GM12872 (cell line): ENCODE measurements around the gene PRTFDC1.

Source experiments
- TF ChIP-seq, protein P1 (sequence below): IDR thresholded peaks from 3 replicates; pipeline ENCODE4 v1.5.1; 2011; ENCODE audit warnings: low read depth, mild to moderate bottlenecking, low read length, moderate library complexity; ENCODE audit not compliant: insufficient read depth

PRTFDC1 gene

DNA sequence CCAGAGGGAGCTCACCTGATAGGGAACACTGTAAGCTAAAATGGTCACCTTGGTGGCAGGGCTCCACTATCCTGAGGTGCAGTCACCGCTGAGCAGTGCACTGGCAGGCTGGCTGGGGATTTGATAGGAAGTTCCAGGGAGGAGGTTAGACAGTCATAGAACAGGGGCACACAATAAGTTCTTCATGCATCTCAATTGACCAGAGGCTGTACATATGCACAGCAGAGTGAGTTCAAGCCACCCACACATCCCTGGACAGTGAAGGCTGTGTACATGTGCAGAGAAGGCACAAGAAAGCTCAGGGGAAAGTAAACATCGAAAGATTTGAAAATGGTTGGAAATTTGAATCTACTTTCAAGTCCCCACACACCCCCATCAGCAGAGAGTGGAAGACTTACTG, 13.9 kb downstream of the PRTFDC1 start:
- TF ChIP-seq, protein P1, sequence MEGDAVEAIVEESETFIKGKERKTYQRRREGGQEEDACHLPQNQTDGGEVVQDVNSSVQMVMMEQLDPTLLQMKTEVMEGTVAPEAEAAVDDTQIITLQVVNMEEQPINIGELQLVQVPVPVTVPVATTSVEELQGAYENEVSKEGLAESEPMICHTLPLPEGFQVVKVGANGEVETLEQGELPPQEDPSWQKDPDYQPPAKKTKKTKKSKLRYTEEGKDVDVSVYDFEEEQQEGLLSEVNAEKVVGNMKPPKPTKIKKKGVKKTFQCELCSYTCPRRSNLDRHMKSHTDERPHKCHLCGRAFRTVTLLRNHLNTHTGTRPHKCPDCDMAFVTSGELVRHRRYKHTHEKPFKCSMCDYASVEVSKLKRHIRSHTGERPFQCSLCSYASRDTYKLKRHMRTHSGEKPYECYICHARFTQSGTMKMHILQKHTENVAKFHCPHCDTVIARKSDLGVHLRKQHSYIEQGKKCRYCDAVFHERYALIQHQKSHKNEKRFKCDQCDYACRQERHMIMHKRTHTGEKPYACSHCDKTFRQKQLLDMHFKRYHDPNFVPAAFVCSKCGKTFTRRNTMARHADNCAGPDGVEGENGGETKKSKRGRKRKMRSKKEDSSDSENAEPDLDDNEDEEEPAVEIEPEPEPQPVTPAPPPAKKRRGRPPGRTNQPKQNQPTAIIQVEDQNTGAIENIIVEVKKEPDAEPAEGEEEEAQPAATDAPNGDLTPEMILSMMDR, result no peak

DNA sequence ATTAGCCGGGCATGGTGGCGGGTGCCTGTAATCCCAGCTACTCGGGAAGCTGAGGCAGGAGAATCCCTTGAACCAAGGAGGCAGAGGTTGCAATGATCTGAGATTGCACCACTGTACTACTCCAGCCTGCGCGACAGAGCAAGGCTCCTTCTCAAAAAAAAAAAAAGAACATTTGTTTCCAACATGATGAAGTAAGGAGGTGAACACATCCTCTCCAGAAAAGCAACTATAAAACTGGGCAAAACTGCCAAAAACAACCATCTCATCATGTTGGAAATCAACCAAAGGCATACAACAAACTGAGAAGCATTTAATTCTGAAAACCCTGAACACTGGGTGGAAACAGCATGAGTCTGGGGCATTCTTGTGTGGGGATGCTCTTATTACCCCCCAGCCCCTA, 14.3 kb downstream of the PRTFDC1 start:
- TF ChIP-seq, protein P1, result no peak

DNA sequence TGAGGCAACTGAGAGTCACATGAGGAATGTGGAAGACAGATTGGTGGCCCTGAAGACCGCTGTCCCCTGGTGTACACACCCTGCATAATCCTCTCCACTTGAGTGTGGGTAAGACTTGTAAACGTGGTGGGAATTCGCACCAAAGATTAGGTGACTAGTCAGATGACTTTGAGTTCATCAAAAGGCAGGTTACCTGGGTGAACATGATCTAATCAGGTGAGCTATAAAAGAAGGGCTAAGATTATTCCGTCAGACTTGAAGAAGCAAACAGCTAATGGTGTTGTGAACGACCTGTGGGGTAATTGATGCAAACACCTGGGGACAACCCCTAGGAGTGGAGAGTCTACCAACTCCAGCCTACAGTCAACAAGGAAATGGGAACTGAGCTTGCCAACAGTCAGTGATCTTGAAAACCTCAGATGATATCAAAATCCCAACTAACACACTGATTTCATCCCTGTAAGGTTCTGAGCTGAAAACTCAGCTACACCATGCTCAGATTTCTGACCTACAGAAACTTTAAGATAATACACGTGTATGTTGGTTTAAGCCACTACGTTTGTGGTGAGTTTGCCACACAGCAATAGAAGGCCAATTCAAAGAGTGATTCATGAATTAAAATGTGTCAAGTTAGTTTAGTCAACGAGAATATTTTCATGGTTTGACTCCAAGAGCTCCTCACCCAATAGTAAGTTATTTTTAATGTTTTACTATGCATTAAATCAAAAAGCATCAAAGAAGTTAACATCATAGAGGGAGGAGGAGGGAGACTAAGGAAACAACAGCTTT, 16.7 kb downstream of the PRTFDC1 start:
- TF ChIP-seq, protein P1, result 0 out of 3 replicates have a peak, but pooled peaks have one; percentile 11

DNA sequence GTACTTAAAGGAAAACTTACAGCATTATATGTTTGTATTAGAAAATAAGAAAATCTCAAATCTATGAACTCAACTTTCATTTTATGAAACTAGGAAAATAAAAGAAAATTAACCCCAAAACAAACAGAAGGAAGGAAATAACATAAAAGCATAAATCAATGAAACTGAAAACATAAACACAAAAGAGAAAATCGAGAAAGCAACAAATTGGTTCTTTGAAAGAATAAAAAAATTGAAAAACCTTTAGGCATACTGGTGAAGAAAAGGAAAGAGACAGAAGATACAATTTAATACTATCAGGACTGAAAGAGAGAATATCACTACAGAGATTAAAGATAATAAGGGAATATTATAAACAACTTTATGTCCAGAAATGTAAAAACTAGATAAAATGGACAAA, 21.2 kb downstream of the PRTFDC1 start:
- TF ChIP-seq, protein P1, result no peak

DNA sequence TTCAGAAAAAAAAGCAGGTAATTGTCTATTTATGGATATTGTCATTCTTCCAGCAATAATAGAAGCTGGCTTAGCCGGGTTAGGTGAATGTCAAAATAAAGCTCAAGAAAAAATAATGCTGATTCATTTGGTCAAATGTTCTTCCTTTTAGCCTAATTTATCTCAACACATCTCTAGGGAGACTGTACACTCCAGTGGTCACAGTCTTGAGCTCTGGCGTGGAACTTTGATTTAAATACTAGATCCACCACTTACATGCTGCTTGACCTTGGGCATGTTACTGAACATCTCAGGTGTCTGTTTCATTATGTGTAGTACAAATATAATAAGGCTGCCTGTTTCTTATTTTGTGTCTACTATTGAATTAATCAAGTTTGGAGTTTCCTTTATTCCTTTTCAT, 22.0 kb downstream of the PRTFDC1 start:
- TF ChIP-seq, protein P1, result no peak

DNA sequence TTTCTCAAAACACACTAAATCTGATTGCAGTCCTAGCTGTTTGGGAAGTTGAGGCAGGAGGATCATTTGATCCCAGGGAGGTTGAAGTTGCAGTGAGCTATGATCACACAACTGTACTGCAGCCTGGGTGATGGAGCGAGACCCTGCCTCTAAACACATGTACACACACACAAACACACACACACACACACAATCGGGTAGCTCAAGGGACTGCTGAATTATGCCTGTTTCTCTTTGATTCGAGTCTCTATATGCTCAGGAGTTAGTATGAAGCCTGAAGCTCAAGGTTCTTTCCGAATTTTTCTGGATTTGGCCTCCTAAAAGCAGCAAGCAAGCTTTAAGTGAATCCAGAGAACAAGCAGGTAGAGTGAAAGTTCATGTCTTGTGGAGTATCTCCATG, 22.5 kb downstream of the PRTFDC1 start:
- TF ChIP-seq, protein P1, result no peak

DNA sequence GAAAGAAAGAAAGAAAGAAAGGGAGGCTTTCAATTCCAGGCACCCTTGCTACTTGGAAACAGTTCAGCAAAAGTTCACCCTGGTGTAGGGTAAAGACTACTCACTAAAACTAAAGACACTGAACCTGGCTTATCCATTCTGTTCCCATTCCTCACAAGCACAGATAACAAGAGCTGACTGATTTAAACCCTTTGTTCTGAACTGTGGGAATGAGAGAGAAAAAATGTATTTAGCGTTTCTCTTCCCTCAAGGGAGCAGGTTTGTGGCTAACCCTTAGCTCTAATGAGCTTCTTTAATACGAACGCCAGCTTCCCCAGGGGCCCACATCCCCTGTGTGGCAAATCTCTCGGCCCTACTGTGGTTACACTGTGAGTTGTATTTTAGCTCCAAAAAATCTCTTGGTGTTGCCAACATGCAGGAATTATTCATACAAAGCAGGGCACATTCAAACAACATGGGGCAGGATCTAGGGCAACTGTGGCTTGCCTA, 23.3 kb downstream of the PRTFDC1 start:
- TF ChIP-seq, protein P1, result no peak
